GM19239 (cell line): Measurements from ENCODE around the gene PRSS8.

Experiments used
- DNase-seq: peaks from one replicate; pipeline ENCODE4 v3.0.0; 2011; ENCODE audit warnings: low spot score; ENCODE audit not compliant: insufficient read length
- FAIRE-seq: peaks from 2 replicates; lab custom pipeline; 2011; peaks lifted over from hg19 to GRCh38; lab: Jason Lieb, UNC

Gene PRSS8

GRCh38 chr16:31130336-31130891, 5.1 kb downstream of the PRSS8 start:
- DNase-seq (no peak), FAIRE-seq (no peak)

GRCh38 chr16:31129568-31130335, 5.8 kb downstream of the PRSS8 start:
- FAIRE-seq: no peak
- DNase-seq: no peak

DNA sequence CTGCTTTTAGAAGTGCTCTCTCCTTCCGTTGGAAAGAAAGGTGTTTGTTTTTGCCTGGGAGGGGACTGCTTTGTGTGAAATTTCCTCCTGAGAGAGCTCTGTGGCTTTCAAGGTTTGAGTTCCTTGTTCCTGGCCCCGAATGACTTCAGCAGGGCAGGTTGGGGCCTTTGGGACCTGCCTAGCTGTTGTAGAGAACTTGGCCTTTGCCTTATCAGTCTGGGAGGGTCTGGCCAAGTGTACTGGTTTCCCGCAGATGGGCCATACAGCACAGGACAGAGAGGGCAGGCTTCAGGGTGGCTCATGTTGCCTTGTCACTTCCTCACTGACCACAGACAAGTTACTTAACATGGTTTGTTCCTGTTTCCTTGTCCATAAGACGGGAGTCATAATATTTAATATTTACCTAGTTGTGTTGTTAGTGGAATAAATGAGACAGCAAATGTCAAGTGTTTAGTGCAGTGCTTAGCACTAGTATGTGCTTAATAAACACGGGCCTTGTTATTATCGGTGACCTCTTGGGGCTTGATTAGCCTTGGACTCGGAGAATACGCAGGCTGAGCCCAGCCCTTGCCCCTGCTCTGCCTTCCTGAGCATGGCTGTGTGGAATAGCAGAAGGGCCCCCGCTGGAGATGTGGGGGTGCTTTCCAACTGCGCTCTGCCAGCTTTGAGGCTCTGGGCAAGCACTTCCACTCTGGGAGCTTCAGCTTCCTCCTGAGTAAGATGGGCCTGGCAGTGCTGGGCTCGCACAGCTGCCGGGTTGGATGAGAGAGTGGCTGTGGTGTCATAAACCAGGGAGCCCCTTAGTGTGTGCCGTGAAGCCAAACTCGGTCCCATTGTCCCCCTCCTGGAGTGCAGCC, 6.6 kb downstream of the PRSS8 start:
- FAIRE-seq (no peak), DNase-seq (no peak)

DNA sequence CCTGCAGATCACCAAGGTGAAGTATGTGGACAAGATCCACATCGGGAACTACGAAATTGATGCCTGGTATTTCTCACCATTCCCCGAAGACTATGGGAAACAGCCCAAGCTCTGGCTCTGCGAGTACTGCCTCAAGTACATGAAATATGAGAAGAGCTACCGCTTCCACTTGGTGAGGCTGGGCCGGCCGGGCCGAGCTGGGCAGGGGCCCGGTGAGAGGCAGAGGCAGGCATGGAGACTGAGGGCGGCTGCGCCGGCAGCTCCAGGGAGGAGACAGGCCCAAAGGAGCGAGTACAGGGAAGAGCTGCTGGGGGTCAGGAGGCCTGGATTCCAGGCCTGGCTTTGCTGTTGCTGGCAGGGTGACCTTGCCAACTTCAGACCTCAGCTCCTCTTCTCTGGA, 8.3 kb downstream of the PRSS8 start:
- DNase-seq: no peak
- no peak for FAIRE-seq

GRCh38 chr16:31125844-31126243, 9.7 kb downstream of the PRSS8 start:
- FAIRE-seq (no peak), DNase-seq (no peak)

GRCh38 chr16:31120129-31120528, 15.4 kb downstream of the PRSS8 start:
- DNase-seq: no peak
- FAIRE-seq: no peak

GRCh38 chr16:31118223-31119155, 17.0 kb downstream of the PRSS8 start:
- peak; percentile 31 for FAIRE-seq
- no peak for DNase-seq

DNA sequence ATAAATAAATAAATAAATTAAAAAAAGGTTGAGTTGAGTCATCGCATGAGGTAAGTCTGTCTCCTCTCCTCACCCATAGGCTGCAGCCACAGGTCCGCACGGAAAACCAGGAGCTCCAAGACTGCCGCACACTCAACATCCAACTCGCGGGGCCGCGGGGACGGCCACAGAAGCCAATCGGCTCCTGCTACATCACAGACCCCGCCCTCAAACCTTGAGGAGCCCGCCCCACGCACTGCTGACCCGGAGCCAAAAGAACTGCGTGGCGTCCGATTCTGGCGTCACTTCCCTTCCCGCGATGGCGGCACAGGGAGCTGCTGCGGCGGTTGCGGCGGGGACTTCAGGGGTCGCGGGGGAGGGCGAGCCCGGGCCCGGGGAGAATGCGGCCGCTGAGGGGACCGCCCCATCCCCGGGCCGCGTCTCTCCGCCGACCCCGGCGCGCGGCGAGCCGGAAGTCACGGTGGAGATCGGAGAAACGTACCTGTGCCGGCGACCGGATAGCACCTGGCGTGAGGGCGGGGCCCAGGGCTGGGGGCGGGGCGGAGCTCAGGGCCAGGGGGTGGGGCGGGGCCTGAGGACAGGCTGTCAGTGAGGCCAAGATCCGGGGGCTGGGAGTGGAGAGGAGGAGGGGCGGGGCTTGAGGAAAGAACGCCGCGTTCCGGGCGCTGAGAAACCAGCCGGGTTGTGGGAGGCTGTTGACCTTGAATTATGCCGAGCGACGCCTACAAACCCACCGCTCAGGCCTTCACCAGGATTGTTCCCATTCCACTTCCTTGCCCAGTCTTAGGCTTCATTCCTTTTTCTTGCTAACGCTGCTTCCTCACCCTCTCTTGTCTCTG, 17.9 kb downstream of the PRSS8 start, which contains the start of gene KAT8:
KAT8 (plus strand) TSS at position 281 of the 839 bp plus-strand sequence; CDS start at position 299, 18 bp downstream.
- FAIRE-seq: peak; percentile 96
- peak; percentile 93 for DNase-seq

DNA sequence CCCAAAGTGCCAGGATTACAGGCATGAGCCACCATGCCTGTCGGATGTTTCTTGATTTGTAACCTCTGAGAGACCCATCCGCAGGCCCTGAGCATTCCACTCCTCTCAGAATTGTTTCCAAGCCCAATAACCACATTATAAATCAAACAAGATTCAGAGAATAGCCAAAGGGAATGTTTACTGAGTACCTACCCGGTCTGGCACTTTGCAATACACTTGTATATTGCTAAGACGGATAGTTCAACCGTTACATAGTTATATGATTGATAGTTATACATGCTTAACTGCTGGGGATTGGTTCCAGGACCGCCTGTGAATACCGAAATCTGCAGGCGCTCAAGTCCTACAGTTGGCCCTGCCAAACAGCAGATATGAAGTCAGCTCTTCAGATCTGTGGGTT, 21.1 kb downstream of the PRSS8 start:
- DNase-seq: no peak
- no peak for FAIRE-seq

GRCh38 chr16:31113121-31114120, 22.1 kb downstream of the PRSS8 start:
- FAIRE-seq (peak; percentile 90), DNase-seq (peak; percentile 63)

DNA sequence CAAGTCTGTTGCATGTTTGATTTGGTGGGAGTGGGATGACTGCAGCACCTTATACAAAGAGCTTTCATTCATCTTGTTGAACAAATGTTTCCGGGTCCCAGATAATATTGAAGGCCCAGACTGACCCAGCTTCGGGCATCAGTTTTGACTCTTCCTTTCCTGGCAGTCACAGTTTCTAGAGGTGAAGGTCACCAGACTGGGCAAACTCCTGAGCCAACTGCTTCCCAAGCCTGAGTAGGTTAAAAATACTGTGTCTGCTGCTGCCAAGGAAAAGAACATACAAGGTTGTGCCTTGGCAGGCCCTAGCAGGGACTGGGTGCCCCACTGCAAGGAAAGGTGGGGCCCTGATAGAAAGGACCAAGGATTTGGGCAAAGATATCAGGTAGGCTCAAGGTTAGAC, 22.8 kb downstream of the PRSS8 start:
- FAIRE-seq (no peak), DNase-seq (no peak)

GRCh38 chr16:31111881-31112466, 23.6 kb downstream of the PRSS8 start:
- FAIRE-seq: no peak
- no peak for DNase-seq

- DNase-seq (no peak), FAIRE-seq (no peak)
Observed at GRCh38 chr16:31110106-31111034, 25.2 kb downstream of the PRSS8 start.

DNA sequence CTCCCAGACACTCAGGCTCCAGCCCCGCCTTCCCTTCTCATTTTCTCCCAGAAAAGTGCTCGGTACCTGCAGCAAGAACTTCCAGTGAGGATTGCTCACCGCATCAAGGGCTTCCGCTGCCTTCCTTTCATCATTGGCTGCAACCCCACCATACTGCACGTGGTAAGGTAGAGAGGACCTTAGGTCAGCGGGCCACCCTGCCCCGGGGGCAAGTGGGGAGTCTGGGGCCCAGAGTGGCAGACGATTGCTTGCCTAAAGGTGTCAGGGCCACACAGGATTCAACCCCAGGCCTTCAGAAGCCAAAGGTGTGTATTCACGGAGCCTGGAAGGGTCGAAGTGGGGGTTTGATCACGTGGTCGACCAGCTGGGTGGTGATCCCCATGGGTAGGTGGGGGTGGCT, 25.9 kb downstream of the PRSS8 start:
- DNase-seq: no peak

GRCh38 chr16:31108794-31109558, 26.6 kb downstream of the PRSS8 start:
- no peak for FAIRE-seq
- no peak for DNase-seq

More for the DNA sequence above, 25.9 kb downstream of the PRSS8 start:
- FAIRE-seq: no peak
